GM23248 (cell line): ENCODE data around the gene PITPNM2.

Experiments
- EZH2 ChIP-seq: fragments of 200-600 bp; sonication (generic); IDR thresholded peaks from 2 replicates; pipeline ENCODE4 v1.6.1; 2018; ENCODE audit warnings: antibody characterized with exemption, mild to moderate bottlenecking; ENCODE audit not compliant: insufficient read depth, poor library complexity, severe bottlenecking
- EZH2phosphoT487 ChIP-seq: fragments of 200-600 bp; sonication (generic); IDR thresholded peaks from 2 replicates; pipeline ENCODE4 v1.6.1; 2018; ENCODE audit warnings: antibody characterized with exemption, moderate library complexity, mild to moderate bottlenecking, low read depth; ENCODE audit not compliant: insufficient read depth

DNA sequence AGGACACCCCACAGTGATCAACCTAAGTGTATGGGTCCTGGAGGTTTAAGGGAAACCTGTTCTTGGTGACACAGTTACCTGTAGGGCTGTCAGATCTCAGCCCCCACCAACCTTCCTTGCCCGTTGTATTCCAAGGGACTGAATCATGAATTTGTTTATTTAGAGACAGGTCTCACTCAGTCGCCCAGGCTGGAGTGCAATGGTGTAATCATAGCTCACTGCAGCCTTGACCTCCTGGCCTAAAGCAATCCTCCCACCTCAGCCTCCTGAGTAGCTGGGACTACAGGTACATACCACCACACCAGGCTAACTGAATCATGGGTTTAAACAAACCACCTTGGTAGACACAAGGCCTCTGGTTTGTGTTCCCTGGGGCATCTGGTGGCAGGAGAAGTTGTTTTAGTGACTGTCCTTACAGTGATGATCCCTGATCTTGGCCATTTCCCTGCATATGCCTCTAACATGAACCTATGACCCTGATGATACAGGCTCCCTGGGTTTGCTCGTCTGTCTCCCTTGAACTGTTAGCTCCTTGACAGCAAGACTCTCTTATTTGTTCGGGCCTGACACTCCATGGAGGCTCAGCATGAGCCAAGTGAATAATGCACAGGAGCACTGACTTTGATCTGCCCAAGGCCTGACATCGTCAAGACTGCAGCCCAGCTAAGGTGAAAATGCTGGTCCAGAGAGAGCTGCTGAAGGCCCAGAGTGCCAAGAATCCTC lies 47.9 kb downstream of the PITPNM2 start:
- TF ChIP-seq EZH2phosphoT487: no peak
- TF ChIP-seq EZH2: no peak
